ENCODE measurements around the gene ANO5. TPM values are rescaled to one million over a fixed set of nuclear protein-coding genes. Genes with fewer than 3 reads are reported as not detected.
"Not testable (repeated sequence)": the region's sequence is repeated elsewhere in the genome, so short reads cannot be mapped to it uniquely, and the experiment has no call there.

The ANO5 gene
- polyA plus RNA-seq, 4 donors: 4.2 to 8.8 (median 4.8) TPM

- no peak for DNase-seq (ENCODE audit: low read depth in 4 of 4, low spot score in 3 of 4)
These were observed 6.4 kb downstream of the ANO5 start for GRCh38 chr11:22199243-22199642.

- DNase-seq (ENCODE audit: low read depth in 4 of 4, low spot score in 3 of 4): no peak
These were observed 10.4 kb downstream of the ANO5 start for GRCh38 chr11:22203281-22203680.

GRCh38 chr11:22207162-22207561, 14.3 kb downstream of the ANO5 start:
- no peak for DNase-seq (ENCODE audit: low read depth in 4 of 4, low spot score in 3 of 4)

GRCh38 chr11:22208151-22208858, 15.4 kb downstream of the ANO5 start:
- DNase-seq (ENCODE audit: low read depth in 4 of 4, low spot score in 3 of 4): no peak

GRCh38 chr11:22216940-22217339, 24.1 kb downstream of the ANO5 start:
- no peak for DNase-seq (ENCODE audit: low read depth in 4 of 4, low spot score in 3 of 4)

GRCh38 chr11:22221143-22221542, 28.3 kb downstream of the ANO5 start:
- DNase-seq (ENCODE audit: low read depth in 4 of 4, low spot score in 3 of 4): no peak

- DNase-seq (ENCODE audit: low read depth in 4 of 4, low spot score in 3 of 4): no peak
These were observed 32.3 kb downstream of the ANO5 start for GRCh38 chr11:22225190-22225589.

GRCh38 chr11:22234743-22235142, 41.9 kb downstream of the ANO5 start:
- no peak for DNase-seq (ENCODE audit: low read depth in 4 of 4, low spot score in 3 of 4)

GRCh38 chr11:22244986-22245592, 52.2 kb downstream of the ANO5 start:
- DNase-seq (ENCODE audit: low read depth in 4 of 4, low spot score in 3 of 4): peak in 2 of 4 donors; percentile 1 to 3

- DNase-seq (ENCODE audit: low read depth in 4 of 4, low spot score in 3 of 4): no peak
These were observed 54.1 kb downstream of the ANO5 start for GRCh38 chr11:22246992-22247391.

- no peak for DNase-seq (ENCODE audit: low read depth in 4 of 4, low spot score in 3 of 4)
These were observed 57.0 kb downstream of the ANO5 start for GRCh38 chr11:22249871-22250270.

GRCh38 chr11:22256876-22257275, 64.0 kb downstream of the ANO5 start:
- DNase-seq (ENCODE audit: low read depth in 4 of 4, low spot score in 3 of 4): no peak

GRCh38 chr11:22263613-22264012, 70.7 kb downstream of the ANO5 start:
- DNase-seq (ENCODE audit: low read depth in 4 of 4, low spot score in 3 of 4): no peak

GRCh38 chr11:22268983-22269624, 76.2 kb downstream of the ANO5 start:
- DNase-seq (ENCODE audit: low read depth in 4 of 4, low spot score in 3 of 4): not testable (repeated sequence)

- DNase-seq (ENCODE audit: low read depth in 4 of 4, low spot score in 3 of 4): no peak
These were observed 80.9 kb downstream of the ANO5 start for GRCh38 chr11:22273781-22274180.

GRCh38 chr11:22275600-22275999, 82.7 kb downstream of the ANO5 start:
- no peak for DNase-seq (ENCODE audit: low read depth in 4 of 4, low spot score in 3 of 4)

- DNase-seq (ENCODE audit: low read depth in 4 of 4, low spot score in 3 of 4): no peak
These were observed 83.7 kb downstream of the ANO5 start for GRCh38 chr11:22276535-22276934.

GRCh38 chr11:22284991-22285390, 92.1 kb downstream of the ANO5 start:
- not testable (repeated sequence) for DNase-seq (ENCODE audit: low read depth in 4 of 4, low spot score in 3 of 4)

- DNase-seq (ENCODE audit: low read depth in 4 of 4, low spot score in 3 of 4): no peak
These were observed 109.5 kb downstream of the ANO5 start for GRCh38 chr11:22302368-22302767.

GRCh38 chr11:22304337-22304961, 111.6 kb downstream of the ANO5 start:
- peak in 2 of 4 donors; percentile 3 to 4 for DNase-seq (ENCODE audit: low read depth in 4 of 4, low spot score in 3 of 4)

GRCh38 chr11:22317656-22318055, 124.8 kb downstream of the ANO5 start:
- DNase-seq (ENCODE audit: low read depth in 4 of 4, low spot score in 3 of 4): no peak

All from right renal pelvis (tissue), 4 donors.